OCI-LY1 (cell line): ENCODE results near the gene C1orf159.

Experiments used
- H2AFZ ChIP-seq: fragments of 200-600 bp; sonication (generic), shearing (Covaris generic); 2 replicates; pipeline ENCODE4 v1.6.0; 2014; ENCODE audit warnings: antibody characterized with exemption, mild to moderate bottlenecking, low read length
- H3F3A ChIP-seq: fragments of 200-600 bp; sonication (generic), shearing (Covaris generic); 2 replicates; pipeline ENCODE4 v1.6.0; 2014; ENCODE audit warnings: mild to moderate bottlenecking, antibody characterized with exemption, low read length, moderate library complexity; ENCODE audit not compliant: insufficient read depth
- H3K27ac ChIP-seq: fragments of 200-600 bp; sonication (generic); 2 replicates; pipeline ENCODE4 v1.5.1; 2014; ENCODE audit warnings: low read length, mixed run types, mild to moderate bottlenecking, low read depth; ENCODE audit not compliant: poor library complexity, severe bottlenecking
- H3K27me3 ChIP-seq: fragments of 200-600 bp; sonication (generic); 2 replicates; pipeline ENCODE4 v1.6.0; 2014; ENCODE audit warnings: antibody characterized with exemption, mild to moderate bottlenecking, low read length, moderate library complexity; ENCODE audit not compliant: insufficient read depth
- H3K36me3 ChIP-seq: fragments of 200-600 bp; sonication (generic); 2 replicates; pipeline ENCODE4 v1.6.1; 2014; ENCODE audit warnings: mild to moderate bottlenecking, antibody characterized with exemption, low read length, moderate library complexity, mixed read lengths; ENCODE audit not compliant: insufficient read depth
- H3K4me1 ChIP-seq: fragments of 200-600 bp; sonication (generic); 2 replicates; pipeline ENCODE4 v1.5.1; 2014; ENCODE audit warnings: mild to moderate bottlenecking, low read length, moderate library complexity; ENCODE audit not compliant: insufficient read depth, severe bottlenecking
- H3K4me2 ChIP-seq: fragments of 200-600 bp; sonication (generic), shearing (Covaris generic); 2 replicates; pipeline ENCODE4 v1.6.1; 2014; ENCODE audit warnings: low read length
- H3K4me3 ChIP-seq: fragments of 200-600 bp; sonication (generic); 2 replicates; pipeline ENCODE4 v1.5.1; 2014; ENCODE audit warnings: low read length, low read depth, mild to moderate bottlenecking, mixed read lengths; ENCODE audit not compliant: poor library complexity, severe bottlenecking
- H3K79me2 ChIP-seq: fragments of 200-600 bp; shearing (Covaris generic); 2 replicates; pipeline ENCODE4 v1.6.1; 2016; ENCODE audit warnings: mixed run types, low read length, mixed read lengths; ENCODE audit not compliant: insufficient read depth
- H3K9ac ChIP-seq: fragments of 200-600 bp; sonication (generic), shearing (Covaris generic); 2 replicates; pipeline ENCODE4 v1.6.1; 2014; ENCODE audit warnings: mild to moderate bottlenecking, low read length, mixed read lengths
- H3K9me2 ChIP-seq: fragments of 200-600 bp; sonication (generic), shearing (Covaris generic); 2 replicates; pipeline ENCODE4 v1.6.1; 2014; ENCODE audit warnings: low read depth, mild to moderate bottlenecking, low read length, mixed read lengths
- H3K9me3 ChIP-seq: fragments of 200-600 bp; shearing (Covaris generic); 2 replicates; pipeline ENCODE4 v1.6.1; 2014; ENCODE audit warnings: low read length, mixed read lengths
- H4K20me1 ChIP-seq: fragments of 200-600 bp; sonication (generic), shearing (Covaris generic); 2 replicates; pipeline ENCODE4 v1.6.0; 2016; ENCODE audit warnings: mild to moderate bottlenecking, low read length; ENCODE audit not compliant: insufficient read depth
- EZH2 ChIP-seq: fragments of 200-600 bp; sonication (generic), shearing (Covaris generic); IDR thresholded peaks from 2 replicates; pipeline ENCODE4 v1.8.0; 2017; ENCODE audit warnings: borderline replicate concordance, mixed run types, mild to moderate bottlenecking, antibody characterized with exemption, low read length, moderate library complexity, mixed read lengths
- TF ChIP-seq, protein P1 (sequence below): fragments of 200-600 bp; sonication (generic), shearing (Covaris generic); IDR thresholded peaks from 2 replicates; pipeline ENCODE4 v1.5.1; 2017; ENCODE audit warnings: mild to moderate bottlenecking, antibody characterized with exemption, low read length, moderate library complexity, mixed read lengths

C1orf159 gene

DNA sequence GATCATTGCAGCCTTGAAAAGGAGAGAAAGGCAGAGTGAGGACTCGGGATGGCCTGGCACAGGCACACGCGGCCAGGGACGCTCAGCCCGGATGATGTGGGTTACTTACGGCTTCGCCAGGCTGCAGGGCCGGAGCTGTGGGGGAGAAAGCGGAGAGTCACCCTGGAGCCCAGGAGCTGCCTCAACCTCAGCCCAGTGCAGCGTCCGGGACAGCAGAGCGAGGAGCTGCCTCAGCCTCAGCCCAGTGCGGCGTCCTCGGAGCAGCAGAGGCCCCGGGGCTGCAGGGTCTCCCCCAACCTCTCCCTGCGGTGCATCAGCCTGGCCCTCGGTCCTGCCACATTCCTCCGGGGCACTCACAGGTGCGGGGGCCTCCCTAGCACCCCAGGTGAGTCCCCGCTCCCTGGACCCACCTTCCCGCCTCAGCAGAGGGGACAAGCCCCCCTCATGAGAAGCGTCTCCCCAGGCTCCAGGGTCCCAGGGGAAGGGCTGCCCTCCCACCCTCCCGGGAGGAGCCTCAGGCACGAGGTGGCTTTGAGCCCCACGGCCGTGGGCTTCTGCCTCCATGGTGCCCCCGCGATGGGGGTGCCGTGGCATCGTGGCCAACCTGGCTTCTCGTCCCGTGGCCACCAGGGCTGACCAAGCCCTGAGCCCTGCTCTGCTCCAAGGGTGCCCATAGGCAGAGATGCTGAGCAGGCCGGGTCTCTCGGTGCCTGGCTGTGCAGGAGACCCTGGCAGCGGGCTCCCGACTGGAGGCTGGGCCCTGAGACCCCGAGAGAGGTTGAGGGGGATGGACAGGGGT lies 31.3 kb downstream of the C1orf159 start:
- no peak overlapping the region for H3K9ac ChIP-seq
- H3K9me3 ChIP-seq, result no peaks in the 10 kb centered on the region
- H3K9me2 ChIP-seq, result no peaks in the 10 kb centered on the region
- TF ChIP-seq, protein P1, sequence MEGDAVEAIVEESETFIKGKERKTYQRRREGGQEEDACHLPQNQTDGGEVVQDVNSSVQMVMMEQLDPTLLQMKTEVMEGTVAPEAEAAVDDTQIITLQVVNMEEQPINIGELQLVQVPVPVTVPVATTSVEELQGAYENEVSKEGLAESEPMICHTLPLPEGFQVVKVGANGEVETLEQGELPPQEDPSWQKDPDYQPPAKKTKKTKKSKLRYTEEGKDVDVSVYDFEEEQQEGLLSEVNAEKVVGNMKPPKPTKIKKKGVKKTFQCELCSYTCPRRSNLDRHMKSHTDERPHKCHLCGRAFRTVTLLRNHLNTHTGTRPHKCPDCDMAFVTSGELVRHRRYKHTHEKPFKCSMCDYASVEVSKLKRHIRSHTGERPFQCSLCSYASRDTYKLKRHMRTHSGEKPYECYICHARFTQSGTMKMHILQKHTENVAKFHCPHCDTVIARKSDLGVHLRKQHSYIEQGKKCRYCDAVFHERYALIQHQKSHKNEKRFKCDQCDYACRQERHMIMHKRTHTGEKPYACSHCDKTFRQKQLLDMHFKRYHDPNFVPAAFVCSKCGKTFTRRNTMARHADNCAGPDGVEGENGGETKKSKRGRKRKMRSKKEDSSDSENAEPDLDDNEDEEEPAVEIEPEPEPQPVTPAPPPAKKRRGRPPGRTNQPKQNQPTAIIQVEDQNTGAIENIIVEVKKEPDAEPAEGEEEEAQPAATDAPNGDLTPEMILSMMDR, result no peak
- TF ChIP-seq EZH2, result no peak
- H3K27me3 ChIP-seq, result 0 out of 2 replicates have a peak, but pooled peaks cover 3% of the 10 kb centered on the region
- H2AFZ ChIP-seq, result no peak overlapping the region
- H3K79me2 ChIP-seq, result no peaks in the 10 kb centered on the region
- no peaks in the 10 kb centered on the region for H3K36me3 ChIP-seq
- no peak overlapping the region for H3K4me2 ChIP-seq
- H3F3A ChIP-seq, result no peaks in the 10 kb centered on the region
- no peak overlapping the region for H3K27ac ChIP-seq
- no peak overlapping the region for H3K4me3 ChIP-seq
- H4K20me1 ChIP-seq, result no peaks in the 10 kb centered on the region
- H3K4me1 ChIP-seq, result no peaks in the 10 kb centered on the region

GRCh38 chr1:1083416-1084371 lies 32.2 kb downstream of the C1orf159 start:
- Histone ChIP-seq H3K9ac (no peak overlapping the region), H3F3A (no peaks in the 10 kb centered on the region)

DNA sequence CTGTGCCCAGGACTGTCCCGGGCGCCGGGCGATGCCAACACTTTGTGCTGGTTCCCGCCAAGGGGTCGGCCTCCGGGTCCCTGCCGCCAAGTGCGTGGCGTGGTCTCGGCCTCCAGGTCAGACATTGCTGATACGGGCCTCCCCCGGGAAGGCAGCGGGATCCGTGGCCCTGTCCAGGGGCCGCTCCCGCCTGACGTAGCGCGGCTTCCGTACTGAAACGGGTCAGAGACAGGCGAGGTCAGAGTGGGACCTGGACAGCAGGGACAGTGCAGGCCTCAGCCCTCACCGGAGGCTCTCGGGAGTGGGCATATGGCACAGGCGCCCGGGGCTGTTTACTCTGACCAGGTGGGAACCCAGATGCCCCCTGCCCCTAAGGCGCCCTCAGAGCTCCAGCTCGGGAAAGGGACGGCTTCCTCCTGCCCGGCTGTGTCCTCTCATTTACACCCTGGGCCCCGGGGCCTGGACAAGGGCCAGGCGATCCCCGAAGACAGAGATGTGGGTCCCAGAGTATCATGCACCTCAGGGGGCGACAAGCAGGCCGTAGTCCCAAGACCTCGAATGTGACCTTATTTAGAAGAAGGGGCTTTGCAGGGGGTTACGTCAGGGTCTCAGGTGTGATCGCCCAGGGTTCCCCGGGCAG lies 33.0 kb downstream of the C1orf159 start:
- no peaks in the 10 kb centered on the region for H3K9me3 ChIP-seq
- H3K9ac ChIP-seq, result no peak overlapping the region
- H3K27ac ChIP-seq, result no peak overlapping the region
- no peak overlapping the region for H2AFZ ChIP-seq
- no peaks in the 10 kb centered on the region for H3K9me2 ChIP-seq
- no peak overlapping the region for H3K4me2 ChIP-seq
- no peaks in the 10 kb centered on the region for H3K36me3 ChIP-seq
- H3K27me3 ChIP-seq, result 0 out of 2 replicates have a peak, but pooled peaks cover 3% of the 10 kb centered on the region
- no peaks in the 10 kb centered on the region for H3F3A ChIP-seq
- no peaks in the 10 kb centered on the region for H4K20me1 ChIP-seq
- no peak overlapping the region for H3K4me3 ChIP-seq
- no peaks in the 10 kb centered on the region for H3K4me1 ChIP-seq
- H3K79me2 ChIP-seq, result no peaks in the 10 kb centered on the region
- no peak for TF ChIP-seq EZH2
- TF ChIP-seq, protein P1, result no peak

More at GRCh38 chr1:1083416-1084371, 32.2 kb downstream of the C1orf159 start:
- Histone ChIP-seq H3K27me3 (0 out of 2 replicates have a peak, but pooled peaks cover 3% of the 10 kb centered on the region), H3K4me2 (no peak overlapping the region), H3K4me1 (no peaks in the 10 kb centered on the region), H2AFZ (no peak overlapping the region), H3K27ac (no peak overlapping the region), H3K79me2 (no peaks in the 10 kb centered on the region), H3K9me2 (no peaks in the 10 kb centered on the region), H3K36me3 (no peaks in the 10 kb centered on the region), H3K4me3 (no peak overlapping the region), H3K9me3 (no peaks in the 10 kb centered on the region), H4K20me1 (no peaks in the 10 kb centered on the region)
- TF ChIP-seq, protein P1, result no peak
- no peak for TF ChIP-seq EZH2
